ENCODE data around the gene RCAN2.

GRCh38 chr6:46191961-46192360, 299.3 kb downstream of the RCAN2 start:
- no peak for TF ChIP-seq CTCF (conservative IDR thresholded peaks at IDR 0.05)
- TF ChIP-seq ZFX (IDR thresholded peaks at IDR 0.05), result no peak
